Neural cell (in vitro differentiated cells): Measurements from ENCODE around the gene DSN1.

ENCODE experiments used
- CTCF ChIP-seq: fragments of 450-650 bp; IDR thresholded peaks from 2 replicates; pipeline ENCODE4 v1.5.1; 2014; ENCODE audit warnings: antibody characterized with exemption, mild to moderate bottlenecking, moderate library complexity; ENCODE audit not compliant: poor library complexity, severe bottlenecking
- TAF1 ChIP-seq: IDR thresholded peaks from 2 replicates; pipeline ENCODE4 v1.6.1; 2012; ENCODE audit warnings: low read depth

- TF ChIP-seq CTCF (no peak), TAF1 (no peak)
Measured at GRCh38 chr20:36778831-36779655, 5.5 kb upstream of the DSN1 start.
